DMS153 treated with DMSO at 0.1 percent for 48 hours (cell line): ENCODE data around the gene PXYLP1.
"Not testable (repeated sequence)": the region's sequence is repeated elsewhere in the genome, so short reads cannot be mapped to it uniquely, and the experiment has no call there.

Experiments used
- DNase-seq: peaks from one replicate; lab custom pipeline; 2025; ENCODE audit not compliant: unreplicated experiment; lab: John Stamatoyannopoulos, UW

Gene PXYLP1

GRCh38 chr3:141231101-141231951 is at the start of gene PXYLP1:
TSS of gene PXYLP1 (plus strand) at chr3:141231825. CDS start at chr3:141260176, 28,351 bp downstream.
- peak; percentile 55 for DNase-seq

GRCh38 chr3:141183606-141184005 is 48.0 kb upstream of the PXYLP1 start:
- DNase-seq = no peak

- DNase-seq = no peak
Observed at GRCh38 chr3:141184430-141184829, 47.2 kb upstream of the PXYLP1 start.

GRCh38 chr3:141191097-141191749 is 40.4 kb upstream of the PXYLP1 start:
- no peak for DNase-seq

- peak; percentile 87 for DNase-seq
Observed at GRCh38 chr3:141192345-141192744, 39.3 kb upstream of the PXYLP1 start.

GRCh38 chr3:141193066-141193830 is 38.4 kb upstream of the PXYLP1 start:
- DNase-seq = no peak

GRCh38 chr3:141201122-141201521 is 30.5 kb upstream of the PXYLP1 start:
- DNase-seq = no peak

- DNase-seq = no peak
Observed at GRCh38 chr3:141202682-141203081, 28.9 kb upstream of the PXYLP1 start.

- no peak for DNase-seq
Observed at GRCh38 chr3:141203866-141204265, 27.8 kb upstream of the PXYLP1 start.

GRCh38 chr3:141204343-141204742 is 27.3 kb upstream of the PXYLP1 start:
- DNase-seq = no peak

GRCh38 chr3:141211306-141211705 is 20.3 kb upstream of the PXYLP1 start:
- not testable (repeated sequence) for DNase-seq

- no peak for DNase-seq
Observed at GRCh38 chr3:141212101-141212500, 19.5 kb upstream of the PXYLP1 start.

GRCh38 chr3:141212555-141212954 is 19.1 kb upstream of the PXYLP1 start:
- DNase-seq = no peak

GRCh38 chr3:141216975-141217374 is 14.7 kb upstream of the PXYLP1 start:
- DNase-seq = no peak

GRCh38 chr3:141217389-141217788 is 14.2 kb upstream of the PXYLP1 start:
- DNase-seq = no peak

GRCh38 chr3:141218162-141218835 is 13.3 kb upstream of the PXYLP1 start:
- DNase-seq = no peak

GRCh38 chr3:141218926-141219325 is 12.7 kb upstream of the PXYLP1 start:
- no peak for DNase-seq

GRCh38 chr3:141223673-141224166 is 7.9 kb upstream of the PXYLP1 start:
- no peak for DNase-seq

GRCh38 chr3:141225939-141226338 is 5.7 kb upstream of the PXYLP1 start:
- DNase-seq = no peak

- DNase-seq = no peak
Observed at GRCh38 chr3:141227216-141227615, 4.4 kb upstream of the PXYLP1 start.

- DNase-seq = no peak
Observed at GRCh38 chr3:141227752-141228151, 3.9 kb upstream of the PXYLP1 start.
